ENCODE data around the gene AGRN. TPM values are rescaled to one million over a fixed set of nuclear protein-coding genes. Genes with fewer than 3 reads are reported as not detected.
"Not testable (repeated sequence)": the region's sequence is repeated elsewhere in the genome, so short reads cannot be mapped to it uniquely, and the experiment has no call there.

AGRN gene
- polyA plus RNA-seq, 3 donors, result 12.5 to 34.2 (median 21.5) TPM

DNA sequence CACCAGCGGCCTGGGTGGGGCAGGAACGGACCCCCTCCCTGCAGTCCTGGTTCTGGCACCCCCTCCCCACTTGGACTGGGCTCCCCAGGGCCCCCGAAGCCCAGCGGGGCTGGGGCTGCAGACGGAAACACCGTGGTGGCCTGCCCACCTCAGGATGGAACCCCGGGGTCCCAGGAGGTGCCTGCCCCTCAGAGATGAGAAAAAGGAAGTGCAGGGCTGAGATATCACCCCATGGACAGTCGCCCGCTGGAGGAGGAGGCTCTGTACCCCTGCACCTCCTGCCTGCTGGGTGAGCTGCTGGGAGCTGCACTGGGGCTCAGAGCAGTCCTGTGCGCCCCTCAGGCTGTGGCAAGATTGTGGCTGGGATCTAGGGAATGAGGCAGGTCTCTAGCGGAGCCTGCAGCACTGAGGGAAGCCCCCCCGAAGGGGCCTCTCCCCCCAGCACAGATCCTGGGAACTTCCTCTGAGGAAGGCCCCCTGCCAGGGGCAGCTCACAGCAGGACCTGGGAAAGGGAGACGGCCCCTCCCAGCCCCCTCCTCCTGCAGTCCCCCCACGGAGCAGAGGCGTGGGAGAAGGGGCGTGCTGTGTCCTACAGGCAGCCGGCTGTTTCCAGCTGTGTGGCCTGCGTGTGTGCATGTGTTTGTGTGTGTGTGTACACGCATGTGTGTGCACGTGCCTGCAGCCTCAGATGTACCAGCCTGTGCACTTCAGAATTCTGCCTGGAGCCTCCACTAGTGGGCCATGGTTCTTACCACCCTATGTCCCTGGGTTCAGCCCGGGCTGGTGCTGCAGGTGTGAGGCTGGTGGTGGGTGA, 6.9 kb downstream of the AGRN start:
- 55 to 76% (median 61%) methylated on average over 18 to 21 of the region's 21 CpGs for WGBS, 3 donors
- H3K27ac ChIP-seq (ENCODE audit: low read depth, low read length), result no peak overlapping the region

DNA sequence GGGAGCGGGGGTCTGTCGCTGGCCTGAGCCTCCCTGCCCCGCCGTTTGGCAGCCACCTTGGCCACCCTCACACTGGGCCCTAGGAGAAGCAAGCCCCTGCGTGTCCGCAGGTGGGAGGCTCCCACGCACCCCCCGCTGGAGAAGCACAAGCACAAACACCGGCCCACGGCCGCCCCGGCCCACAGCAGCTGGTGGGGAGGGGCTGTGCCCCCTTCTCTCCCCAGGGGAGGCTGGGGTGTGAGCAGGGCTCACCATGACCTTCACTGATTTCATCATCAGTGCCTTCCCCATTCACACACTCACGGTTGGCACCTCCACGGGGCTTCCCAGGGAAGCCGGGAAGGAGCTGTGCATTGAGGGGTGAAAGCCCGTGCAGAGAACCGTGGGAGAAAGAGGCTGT, 7.9 kb downstream of the AGRN start:
- 73 to 81% (median 80%) methylated on average over 16 to 17 of the region's 17 CpGs for WGBS, 3 donors
- no peak overlapping the region for H3K27ac ChIP-seq (ENCODE audit: low read depth, low read length)

DNA sequence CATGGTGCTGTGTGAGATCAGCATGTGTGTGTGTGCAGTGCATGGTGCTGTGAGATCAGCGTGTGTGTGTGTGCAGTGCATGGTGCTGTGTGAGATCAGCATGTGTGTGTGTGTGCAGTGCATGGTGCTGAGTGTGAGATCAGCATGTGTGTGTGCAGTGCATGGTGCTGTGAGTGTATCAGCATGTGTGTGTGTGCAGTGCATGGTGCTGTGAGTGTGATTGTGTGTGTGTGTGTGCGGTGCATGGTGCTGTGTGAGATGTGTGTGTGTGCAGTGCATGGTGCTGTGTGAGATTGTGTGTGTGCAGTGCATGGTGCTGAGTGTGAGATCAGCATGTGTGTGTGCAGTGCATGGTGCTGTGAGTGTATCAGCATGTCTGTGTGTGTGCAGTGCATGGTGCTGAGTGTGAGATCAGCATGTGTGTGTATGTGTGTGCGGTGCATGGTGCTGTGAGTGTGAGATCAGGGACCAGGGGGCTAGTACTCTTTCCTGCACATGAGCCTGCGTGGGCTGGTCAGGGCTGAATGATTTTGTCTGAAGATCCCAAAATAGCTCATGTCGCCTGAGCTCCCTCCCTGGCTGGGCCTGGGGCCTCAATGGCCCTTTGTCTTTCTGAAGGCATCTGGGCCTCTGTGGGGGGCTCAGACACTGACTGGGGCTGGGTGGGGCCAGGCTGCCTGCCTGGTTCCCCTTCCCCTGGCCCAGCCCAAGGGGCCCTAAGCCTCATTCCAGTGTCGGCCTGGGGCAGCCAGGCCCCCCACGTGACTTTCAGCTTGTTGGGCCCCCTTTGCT, 11.1 kb downstream of the AGRN start:
- H3K27ac ChIP-seq (ENCODE audit: low read depth, low read length), result not testable (repeated sequence)
- 75 to 89% (median 83%) methylated on average over 7 of the region's 7 CpGs for WGBS, 3 donors

DNA sequence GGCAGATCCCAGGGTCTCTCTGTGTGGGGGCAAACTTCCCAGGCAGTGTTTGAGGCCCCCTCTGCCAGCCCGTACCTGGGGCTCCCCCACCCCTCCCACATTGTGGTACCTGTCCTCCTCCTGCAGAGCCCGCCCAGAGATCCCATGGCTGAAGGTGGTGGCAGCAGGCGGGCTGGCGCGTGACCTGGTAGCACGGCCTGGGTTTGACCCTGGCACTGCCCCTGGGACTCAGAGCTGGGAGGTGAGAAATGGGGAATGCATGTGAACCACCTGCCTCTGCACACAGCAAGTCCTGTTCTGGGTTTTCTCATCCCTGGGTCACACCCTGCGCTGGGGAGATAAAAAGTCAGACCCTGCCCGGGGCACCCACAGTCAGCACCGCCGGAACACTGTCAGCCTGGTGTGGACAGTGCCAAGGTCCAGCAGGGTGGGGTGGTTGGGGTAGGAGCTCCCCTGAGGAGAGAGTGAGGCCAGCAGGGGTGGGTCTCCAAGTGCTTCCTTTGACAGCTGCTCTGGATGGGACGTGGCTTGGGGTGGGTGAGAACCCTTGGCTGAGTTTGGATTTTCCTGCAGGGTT, 11.8 kb downstream of the AGRN start:
- WGBS, 3 donors, result 83 to 85% (median 84%) methylated on average over 11 of the region's 11 CpGs
- no peak overlapping the region for H3K27ac ChIP-seq (ENCODE audit: low read depth, low read length)

DNA sequence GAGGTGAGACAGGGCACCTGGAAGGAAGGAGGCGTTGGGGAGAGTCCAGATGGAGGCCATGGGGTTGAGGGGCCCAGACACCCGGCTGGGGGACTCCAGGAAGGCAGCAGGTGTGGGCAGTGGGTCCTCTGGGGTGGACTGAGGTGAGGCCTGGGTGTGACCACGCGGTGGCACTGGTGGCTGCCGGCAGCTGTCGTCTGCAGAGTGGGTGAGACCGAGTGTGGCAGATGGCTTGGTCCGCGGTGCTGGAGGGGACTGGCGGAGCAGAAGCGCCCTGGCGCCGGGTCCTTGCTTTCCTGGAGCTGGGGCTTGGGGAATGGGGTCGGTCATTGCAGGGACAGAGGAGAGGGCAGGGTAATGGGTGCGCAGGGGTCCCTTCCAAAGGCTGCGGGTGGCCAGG, 12.5 kb downstream of the AGRN start:
- WGBS, 3 donors, result 23 to 40% (median 36%) methylated on average over 16 of the region's 16 CpGs
- no peak overlapping the region for H3K27ac ChIP-seq (ENCODE audit: low read depth, low read length)

DNA sequence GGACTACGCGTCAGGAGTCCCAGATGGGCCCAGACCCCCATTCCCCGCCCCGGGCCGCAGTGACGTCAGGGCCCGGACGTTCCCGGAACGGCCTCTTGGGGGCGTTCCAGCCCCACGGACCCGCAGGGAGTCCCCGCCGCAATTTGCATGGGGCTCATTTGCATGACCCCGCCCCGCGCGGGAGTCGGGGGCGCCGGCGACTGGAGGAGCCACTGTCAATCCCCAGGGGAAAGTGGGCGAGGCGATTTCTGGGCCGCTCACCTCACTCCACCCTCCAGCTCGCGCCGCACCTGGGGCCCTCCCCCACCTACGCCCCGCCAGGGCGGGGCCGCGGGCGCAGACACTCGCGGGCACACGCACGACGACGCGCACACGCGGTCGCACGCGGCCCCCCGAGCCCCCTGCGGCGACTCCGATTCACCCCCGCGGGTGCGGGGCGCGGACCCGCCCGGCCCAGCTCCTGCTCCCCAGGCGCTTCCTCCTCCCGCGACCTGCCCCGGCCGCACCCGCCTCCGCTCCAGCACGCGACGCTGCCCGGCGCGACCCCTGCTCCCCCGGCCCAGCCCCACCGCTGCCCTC, 13.2 kb downstream of the AGRN start:
- whole genome bisulfite sequencing, 3 donors, result 4 to 19% (median 11%) methylated on average over 49 to 73 of the region's 73 CpGs
- H3K27ac ChIP-seq (ENCODE audit: low read depth, low read length), result no peak overlapping the region

DNA sequence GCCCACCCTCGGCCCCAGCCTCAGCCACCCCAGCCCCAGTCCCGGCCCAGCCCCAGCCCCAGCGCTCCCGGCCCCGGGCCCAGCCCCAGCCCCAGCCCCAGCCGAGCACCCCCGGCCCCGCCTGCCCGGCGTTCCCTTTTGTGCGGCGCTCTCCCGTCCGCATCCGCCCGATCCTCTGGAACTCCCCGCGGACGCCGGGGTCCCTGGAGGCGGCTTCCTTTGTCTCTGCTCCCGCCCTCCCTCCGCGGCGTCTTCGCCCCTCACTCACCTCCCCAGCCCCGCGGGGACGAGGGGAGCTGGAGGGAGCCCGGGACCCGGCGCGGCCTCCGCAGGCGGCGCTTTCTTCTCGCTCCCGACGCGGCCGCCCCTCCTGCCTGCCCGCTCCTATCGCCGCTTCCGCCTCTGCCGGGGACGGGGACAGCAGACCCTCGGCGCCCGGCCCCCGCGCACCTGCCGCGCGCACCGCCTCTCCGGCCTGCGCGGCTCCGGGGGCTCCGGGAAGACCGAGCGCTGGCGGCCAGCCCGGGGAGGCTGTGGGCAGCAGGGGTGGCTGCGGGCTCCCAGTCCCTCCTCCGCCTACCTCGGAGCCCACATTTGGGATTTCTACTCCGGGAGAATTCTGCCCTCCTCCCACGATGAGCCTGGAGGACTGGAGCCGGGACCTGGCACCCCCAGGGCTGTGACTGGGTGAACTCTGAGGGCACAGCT, 14.0 kb downstream of the AGRN start:
- WGBS, 3 donors, result 17 to 29% (median 21%) methylated on average over 51 to 71 of the region's 71 CpGs
- H3K27ac ChIP-seq (ENCODE audit: low read depth, low read length), result no peak overlapping the region

DNA sequence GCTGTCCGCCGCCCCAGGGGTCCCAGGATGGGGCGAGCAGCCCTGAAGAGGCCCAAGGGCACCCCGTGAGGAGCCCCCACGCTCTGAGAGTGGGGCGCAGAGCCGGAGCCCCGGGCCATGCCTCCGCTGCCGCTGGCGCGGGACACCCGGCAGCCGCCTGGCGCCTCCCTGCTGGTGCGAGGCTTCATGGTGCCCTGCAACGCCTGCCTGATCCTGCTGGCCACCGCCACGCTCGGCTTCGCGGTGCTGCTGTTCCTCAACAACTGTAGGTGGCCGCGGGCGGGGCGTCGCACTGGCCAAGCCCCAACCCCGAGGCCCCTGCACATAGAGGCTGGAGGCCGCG, 14.5 kb downstream of the AGRN start:
- 54 to 77% (median 54%) methylated on average over 25 to 30 of the region's 30 CpGs for WGBS, 3 donors
- H3K27ac ChIP-seq (ENCODE audit: low read depth, low read length), result no peak overlapping the region

DNA sequence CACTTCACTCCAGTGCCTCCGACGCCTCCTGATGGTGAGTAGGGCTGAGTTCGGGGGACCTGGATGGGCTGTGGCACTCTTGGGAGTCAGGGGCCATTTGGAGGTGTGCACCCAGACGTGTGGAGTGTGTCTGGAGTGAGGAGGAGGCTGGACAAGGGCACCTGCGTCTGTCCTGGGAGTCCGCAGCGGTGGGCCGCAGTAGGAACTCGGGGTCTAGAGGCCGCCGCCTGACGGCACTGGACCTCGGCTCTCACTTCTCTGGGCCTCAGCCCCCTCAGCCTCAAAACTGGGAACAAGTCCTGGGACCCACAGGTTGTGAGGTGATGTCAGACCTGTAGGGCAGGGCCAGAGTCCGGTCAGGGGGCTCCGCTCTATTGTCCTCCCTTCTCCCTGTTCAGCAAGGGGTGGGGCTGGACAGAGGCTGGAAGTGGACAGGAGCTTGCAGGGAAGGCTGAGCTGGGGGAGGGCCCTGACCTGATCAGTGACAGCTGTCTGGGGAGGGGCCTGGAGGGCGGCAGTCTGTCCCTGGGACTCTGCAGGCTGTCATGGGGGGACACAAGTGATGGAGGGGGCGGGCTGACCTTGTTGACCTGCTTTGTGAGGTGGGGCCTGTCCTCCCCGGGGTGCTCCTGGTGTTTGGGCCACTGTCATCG, 15.5 kb downstream of the AGRN start:
- WGBS, 3 donors, result 88 to 90% (median 90%) methylated on average over 19 of the region's 19 CpGs
- no peak overlapping the region for H3K27ac ChIP-seq (ENCODE audit: low read depth, low read length)

DNA sequence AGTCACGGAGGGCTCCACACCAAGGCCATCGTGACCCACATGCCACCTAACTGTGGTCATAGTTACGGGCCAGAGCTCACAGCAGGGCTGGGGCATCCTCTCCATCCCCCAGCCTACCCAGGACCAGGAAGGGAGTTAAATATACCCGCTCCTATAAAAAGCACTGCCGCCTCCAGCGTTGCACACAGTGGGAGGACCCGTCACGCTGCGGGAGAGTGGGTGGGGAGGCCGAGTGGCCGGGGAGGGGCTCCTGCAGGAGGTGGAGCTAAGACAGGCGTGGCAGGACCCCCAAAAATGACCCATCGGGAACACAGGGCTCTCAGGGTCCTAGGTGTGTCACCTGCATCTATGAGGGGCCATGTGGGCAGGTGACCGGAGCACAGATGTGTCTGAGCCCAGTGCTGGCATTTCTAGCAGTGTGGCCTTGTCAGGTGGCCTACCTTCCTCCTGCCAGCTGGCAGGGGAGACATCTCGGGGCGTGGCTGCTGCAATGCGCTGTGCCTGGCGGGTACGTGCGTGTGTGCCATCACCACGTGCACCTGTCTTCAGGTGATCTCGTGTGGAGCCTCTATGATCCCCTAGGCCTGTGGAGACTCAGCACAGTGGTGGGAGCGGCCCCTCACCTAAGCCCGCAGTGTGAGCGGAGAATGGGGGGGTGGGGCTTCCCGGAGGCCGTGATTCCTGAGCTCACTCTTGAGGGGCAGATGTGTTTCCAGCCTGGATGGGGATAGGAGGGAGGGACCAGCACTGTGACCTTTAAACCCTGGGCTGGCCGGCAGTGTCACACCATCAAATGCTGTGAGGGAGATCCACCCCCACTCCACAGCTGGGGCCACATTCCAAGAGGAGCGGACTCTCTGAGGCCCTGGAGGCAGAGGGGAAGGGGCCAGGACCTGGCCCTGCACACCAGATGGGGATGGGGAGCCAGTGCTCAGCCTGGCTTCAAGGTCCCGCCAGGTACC, 17.7 kb downstream of the AGRN start:
- 67 to 88% (median 83%) methylated on average over 30 of the region's 30 CpGs for WGBS, 3 donors

DNA sequence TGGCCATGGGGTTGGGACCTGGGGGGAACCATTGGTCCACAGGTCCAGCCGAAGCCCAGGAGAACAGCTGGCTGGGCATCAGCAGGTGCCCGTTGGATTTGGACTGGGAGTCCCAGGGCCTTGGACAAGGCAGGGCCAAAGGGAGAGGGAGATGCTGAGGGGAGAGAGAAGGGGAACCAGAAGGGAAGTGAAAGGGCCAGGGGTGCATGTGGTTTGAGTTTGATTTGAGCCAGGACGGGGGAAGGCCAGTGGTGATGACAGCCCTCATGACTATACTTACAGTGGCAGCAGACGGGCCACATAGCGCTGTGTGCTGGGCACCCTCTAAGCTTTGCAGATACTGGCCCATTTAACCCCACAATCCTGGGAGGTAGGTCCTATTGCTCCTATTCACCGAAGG, 18.8 kb downstream of the AGRN start:
- no peak overlapping the region for H3K27ac ChIP-seq (ENCODE audit: low read depth, low read length)
- whole genome bisulfite sequencing, 3 donors, result 69 to 89% (median 73%) methylated on average over 5 to 6 of the region's 6 CpGs

More for the DNA sequence above, 17.7 kb downstream of the AGRN start:
- H3K27ac ChIP-seq (ENCODE audit: low read depth, low read length), result no peak overlapping the region

DNA sequence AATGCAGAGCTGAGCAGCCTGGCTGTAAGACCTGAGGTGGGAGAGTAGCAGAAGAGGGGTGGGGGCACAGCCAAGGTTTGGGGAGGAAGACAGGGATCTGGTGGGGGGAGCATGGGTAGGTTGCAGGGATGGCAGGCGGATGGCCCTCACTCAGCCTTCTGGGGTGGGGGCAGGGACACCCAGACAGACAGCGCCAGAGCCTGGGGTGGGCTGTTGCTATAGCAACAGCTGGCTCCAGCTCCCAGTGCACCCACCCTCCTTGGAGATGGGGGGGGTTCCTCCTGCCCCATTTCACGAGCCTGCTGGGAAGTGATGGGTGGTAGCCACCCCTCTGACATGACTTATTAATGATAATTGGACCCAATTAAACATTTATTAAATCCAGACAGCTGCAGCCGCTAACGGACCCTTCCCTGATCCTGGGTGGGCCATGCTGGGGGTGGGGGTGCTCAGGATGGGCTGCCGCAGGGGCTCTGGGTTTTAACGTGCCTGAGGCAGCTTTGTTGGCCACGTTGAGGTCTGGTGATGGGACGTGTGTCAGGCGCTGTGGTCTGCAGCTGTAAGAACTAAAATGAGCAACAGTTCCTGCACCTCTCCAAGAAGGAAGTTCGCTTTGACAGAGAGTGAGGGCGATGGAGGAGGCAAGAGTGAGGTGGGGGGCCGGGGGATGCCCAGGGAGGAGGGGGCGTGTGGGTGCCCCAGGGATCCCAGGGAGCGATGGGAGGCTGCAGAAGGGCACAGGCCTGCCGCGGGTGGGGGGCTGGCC, 19.4 kb downstream of the AGRN start:
- no peak overlapping the region for H3K27ac ChIP-seq (ENCODE audit: low read depth, low read length)
- WGBS, 3 donors, result 29 to 55% (median 41%) methylated on average over 15 to 17 of the region's 17 CpGs

DNA sequence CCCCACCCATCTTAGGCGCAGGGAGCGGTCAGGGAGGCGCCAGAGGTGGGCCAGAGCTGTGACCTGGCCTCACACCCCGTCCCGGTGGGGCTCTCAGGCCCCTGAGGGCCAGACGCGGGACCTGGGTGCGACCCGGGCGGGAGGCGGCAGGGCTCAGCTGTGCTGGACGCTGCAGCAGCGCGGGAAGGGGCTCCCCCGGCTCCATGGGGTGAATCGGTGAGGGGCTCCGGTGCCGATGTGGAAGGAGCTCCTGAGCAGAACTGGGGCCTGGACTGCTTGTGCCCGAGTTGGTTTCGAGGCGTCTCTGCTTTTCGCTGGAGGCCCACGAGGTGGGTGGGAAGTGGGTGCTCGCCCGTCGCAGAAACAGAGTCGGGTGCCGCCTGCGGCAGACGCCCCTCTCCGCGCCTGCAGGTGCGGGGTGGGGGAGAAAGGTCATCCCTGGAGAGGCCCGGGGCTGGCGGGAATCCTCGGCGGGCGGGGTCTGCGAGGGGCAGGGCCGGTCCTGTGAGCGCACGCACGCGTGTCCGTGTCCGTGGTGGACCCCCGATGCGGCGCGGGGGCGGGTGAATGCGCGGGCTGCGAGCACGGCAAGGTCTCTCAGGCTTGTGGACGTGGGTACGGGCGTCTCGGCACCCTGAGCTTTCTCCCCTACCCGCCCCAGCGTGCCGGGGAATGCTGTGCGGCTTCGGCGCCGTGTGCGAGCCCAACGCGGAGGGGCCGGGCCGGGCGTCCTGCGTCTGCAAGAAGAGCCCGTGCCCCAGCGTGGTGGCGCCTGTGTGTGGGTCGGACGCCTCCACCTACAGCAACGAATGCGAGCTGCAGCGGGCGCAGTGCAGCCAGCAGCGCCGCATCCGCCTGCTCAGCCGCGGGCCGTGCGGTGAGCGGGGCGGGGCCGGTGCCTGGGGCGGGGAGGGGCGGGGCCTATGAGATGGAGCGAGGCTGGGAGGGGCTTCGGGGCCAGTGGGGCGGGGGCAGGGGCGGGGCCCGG, 20.4 kb downstream of the AGRN start:
- no peak overlapping the region for H3K27ac ChIP-seq (ENCODE audit: low read depth, low read length)
- 4 to 9% (median 9%) methylated on average over 68 to 99 of the region's 99 CpGs for whole genome bisulfite sequencing, 3 donors

DNA sequence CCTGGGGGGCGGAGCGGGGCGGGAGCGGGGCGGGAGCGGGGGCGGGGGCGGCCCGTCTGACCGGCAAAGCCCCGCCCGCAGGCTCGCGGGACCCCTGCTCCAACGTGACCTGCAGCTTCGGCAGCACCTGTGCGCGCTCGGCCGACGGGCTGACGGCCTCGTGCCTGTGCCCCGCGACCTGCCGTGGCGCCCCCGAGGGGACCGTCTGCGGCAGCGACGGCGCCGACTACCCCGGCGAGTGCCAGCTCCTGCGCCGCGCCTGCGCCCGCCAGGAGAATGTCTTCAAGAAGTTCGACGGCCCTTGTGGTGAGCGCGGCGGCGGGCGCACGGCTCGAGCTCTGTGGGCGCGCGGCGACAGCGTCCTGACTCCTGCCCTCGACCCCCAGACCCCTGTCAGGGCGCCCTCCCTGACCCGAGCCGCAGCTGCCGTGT, 21.2 kb downstream of the AGRN start:
- WGBS, 3 donors, result 60 to 84% (median 67%) methylated on average over 32 to 57 of the region's 60 CpGs
- no peak overlapping the region for H3K27ac ChIP-seq (ENCODE audit: low read depth, low read length)

DNA sequence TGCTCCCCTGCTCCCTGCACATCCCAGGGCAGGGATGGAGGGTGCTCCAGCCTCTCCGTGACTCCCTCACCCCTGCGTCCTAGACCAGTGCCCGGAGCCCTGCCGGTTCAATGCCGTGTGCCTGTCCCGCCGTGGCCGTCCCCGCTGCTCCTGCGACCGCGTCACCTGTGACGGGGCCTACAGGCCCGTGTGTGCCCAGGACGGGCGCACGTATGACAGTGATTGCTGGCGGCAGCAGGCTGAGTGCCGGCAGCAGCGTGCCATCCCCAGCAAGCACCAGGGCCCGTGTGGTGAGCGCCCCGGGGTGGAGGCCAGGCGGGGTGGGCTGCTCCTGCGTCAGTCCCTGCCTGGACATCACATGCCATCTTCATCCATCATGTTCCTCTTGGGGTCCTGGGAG, 22.0 kb downstream of the AGRN start:
- 93 to 96% (median 93%) methylated on average over 17 to 25 of the region's 25 CpGs for WGBS, 3 donors
- H3K27ac ChIP-seq (ENCODE audit: low read depth, low read length), result no peak overlapping the region
